ENCODE results near the gene ANXA2.

ANXA2 gene

GRCh38 chr15:60387321-60387720 lies 10.5 kb downstream of the ANXA2 start:
- no peaks in the 10 kb centered on the region for H3K79me2 ChIP-seq (ENCODE audit: insufficient read depth, low read length)
- H3F3A ChIP-seq (ENCODE audit: insufficient read depth, low read length) = no peaks in the 10 kb centered on the region
- H3K27ac ChIP-seq (ENCODE audit: low read depth, low read length, poor library complexity, severe bottlenecking) = no peak overlapping the region

DNA sequence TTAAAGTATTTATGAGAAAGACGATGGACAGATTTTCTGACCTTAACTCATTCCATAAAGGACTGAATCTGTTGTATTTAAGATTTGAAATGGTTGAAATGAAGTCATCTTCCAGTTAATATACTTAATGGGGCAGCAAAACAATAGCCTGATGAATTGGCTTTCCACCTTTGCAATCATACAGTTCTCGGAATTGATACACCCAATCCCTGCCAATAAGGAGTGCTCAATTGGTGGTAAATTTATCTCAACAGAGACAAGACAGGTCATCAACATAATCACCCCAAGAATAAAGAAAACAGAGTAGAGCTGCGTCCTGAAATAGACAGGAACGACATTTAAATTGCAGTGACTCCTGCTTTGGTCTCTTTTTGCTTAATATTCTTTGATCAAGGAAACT lies 11.2 kb downstream of the ANXA2 start:
- H3K36me3 ChIP-seq (ENCODE audit: insufficient read depth, low read length) = no peaks in the 10 kb centered on the region

More at GRCh38 chr15:60387321-60387720, 10.5 kb downstream of the ANXA2 start:
- Histone ChIP-seq H3K4me3 (ENCODE audit: low read depth, low read length, poor library complexity, severe bottlenecking) (no peak overlapping the region), H3K27me3 (ENCODE audit: insufficient read depth, low read length) (peaks cover 5% of the 10 kb centered on the region; the same call in 1 of the 2 replicates), H3K9ac (ENCODE audit: low read length) (no peak overlapping the region), H3K4me2 (ENCODE audit: low read length) (no peak overlapping the region), H3K36me3 (ENCODE audit: insufficient read depth, low read length) (no peaks in the 10 kb centered on the region), H4K20me1 (ENCODE audit: insufficient read depth, low read length) (no peaks in the 10 kb centered on the region), H3K9me3 (ENCODE audit: low read length) (no peaks in the 10 kb centered on the region), H3K9me2 (ENCODE audit: low read depth, low read length) (no peaks in the 10 kb centered on the region), H2AFZ (ENCODE audit: low read length) (no peak overlapping the region), H3K4me1 (ENCODE audit: insufficient read depth, low read length, severe bottlenecking) (no peaks in the 10 kb centered on the region)
- TF ChIP-seq EZH2 (IDR thresholded peaks at IDR 0.05; ENCODE audit: borderline replicate concordance, low read length) = no peak
- TF ChIP-seq, protein P1, sequence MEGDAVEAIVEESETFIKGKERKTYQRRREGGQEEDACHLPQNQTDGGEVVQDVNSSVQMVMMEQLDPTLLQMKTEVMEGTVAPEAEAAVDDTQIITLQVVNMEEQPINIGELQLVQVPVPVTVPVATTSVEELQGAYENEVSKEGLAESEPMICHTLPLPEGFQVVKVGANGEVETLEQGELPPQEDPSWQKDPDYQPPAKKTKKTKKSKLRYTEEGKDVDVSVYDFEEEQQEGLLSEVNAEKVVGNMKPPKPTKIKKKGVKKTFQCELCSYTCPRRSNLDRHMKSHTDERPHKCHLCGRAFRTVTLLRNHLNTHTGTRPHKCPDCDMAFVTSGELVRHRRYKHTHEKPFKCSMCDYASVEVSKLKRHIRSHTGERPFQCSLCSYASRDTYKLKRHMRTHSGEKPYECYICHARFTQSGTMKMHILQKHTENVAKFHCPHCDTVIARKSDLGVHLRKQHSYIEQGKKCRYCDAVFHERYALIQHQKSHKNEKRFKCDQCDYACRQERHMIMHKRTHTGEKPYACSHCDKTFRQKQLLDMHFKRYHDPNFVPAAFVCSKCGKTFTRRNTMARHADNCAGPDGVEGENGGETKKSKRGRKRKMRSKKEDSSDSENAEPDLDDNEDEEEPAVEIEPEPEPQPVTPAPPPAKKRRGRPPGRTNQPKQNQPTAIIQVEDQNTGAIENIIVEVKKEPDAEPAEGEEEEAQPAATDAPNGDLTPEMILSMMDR (IDR thresholded peaks at IDR 0.05; ENCODE audit: low read length) = no peak

GRCh38 chr15:60385620-60386552 lies 11.9 kb downstream of the ANXA2 start:
- no peaks in the 10 kb centered on the region for H4K20me1 ChIP-seq (ENCODE audit: insufficient read depth, low read length)
- H2AFZ ChIP-seq (ENCODE audit: low read length) = no peak overlapping the region
- no peak overlapping the region for H3K27ac ChIP-seq (ENCODE audit: low read depth, low read length, poor library complexity, severe bottlenecking)
- no peaks in the 10 kb centered on the region for H3K4me1 ChIP-seq (ENCODE audit: insufficient read depth, low read length, severe bottlenecking)
- no peaks in the 10 kb centered on the region for H3K36me3 ChIP-seq (ENCODE audit: insufficient read depth, low read length)
- TF ChIP-seq EZH2 (IDR thresholded peaks at IDR 0.05; ENCODE audit: borderline replicate concordance, low read length) = no peak
- TF ChIP-seq, protein P1 (IDR thresholded peaks at IDR 0.05; ENCODE audit: low read length) = no peak
- H3K79me2 ChIP-seq (ENCODE audit: insufficient read depth, low read length) = no peaks in the 10 kb centered on the region
- H3K9ac ChIP-seq (ENCODE audit: low read length) = no peak overlapping the region
- no peaks in the 10 kb centered on the region for H3K9me2 ChIP-seq (ENCODE audit: low read depth, low read length)
- peaks cover 5% of the 10 kb centered on the region; the same call in 1 of the 2 replicates for H3K27me3 ChIP-seq (ENCODE audit: insufficient read depth, low read length)
- H3F3A ChIP-seq (ENCODE audit: insufficient read depth, low read length) = no peaks in the 10 kb centered on the region
- no peaks in the 10 kb centered on the region for H3K9me3 ChIP-seq (ENCODE audit: low read length)
- no peak overlapping the region for H3K4me2 ChIP-seq (ENCODE audit: low read length)
- no peak overlapping the region for H3K4me3 ChIP-seq (ENCODE audit: low read depth, low read length, poor library complexity, severe bottlenecking)

More for the DNA sequence above, 11.2 kb downstream of the ANXA2 start:
- no peak overlapping the region for H3K9ac ChIP-seq (ENCODE audit: low read length)
- TF ChIP-seq, protein P1 (IDR thresholded peaks at IDR 0.05; ENCODE audit: low read length) = no peak
- no peak for TF ChIP-seq EZH2 (IDR thresholded peaks at IDR 0.05; ENCODE audit: borderline replicate concordance, low read length)
- H3K79me2 ChIP-seq (ENCODE audit: insufficient read depth, low read length) = no peaks in the 10 kb centered on the region
- no peak overlapping the region for H3K4me3 ChIP-seq (ENCODE audit: low read depth, low read length, poor library complexity, severe bottlenecking)
- no peaks in the 10 kb centered on the region for H3K4me1 ChIP-seq (ENCODE audit: insufficient read depth, low read length, severe bottlenecking)
- no peak overlapping the region for H3K4me2 ChIP-seq (ENCODE audit: low read length)
- H4K20me1 ChIP-seq (ENCODE audit: insufficient read depth, low read length) = no peaks in the 10 kb centered on the region
- H3K9me2 ChIP-seq (ENCODE audit: low read depth, low read length) = no peaks in the 10 kb centered on the region
- no peaks in the 10 kb centered on the region for H3K9me3 ChIP-seq (ENCODE audit: low read length)
- H2AFZ ChIP-seq (ENCODE audit: low read length) = no peak overlapping the region
- H3K27ac ChIP-seq (ENCODE audit: low read depth, low read length, poor library complexity, severe bottlenecking) = no peak overlapping the region
- H3F3A ChIP-seq (ENCODE audit: insufficient read depth, low read length) = no peaks in the 10 kb centered on the region
- peaks cover 5% of the 10 kb centered on the region; the same call in 1 of the 2 replicates for H3K27me3 ChIP-seq (ENCODE audit: insufficient read depth, low read length)

Data from OCI-LY1 (cell line).